Caco-2 (cell line): Measurements from ENCODE around the gene GOLM1. TPM values are rescaled to one million over a fixed set of nuclear protein-coding genes. Genes with fewer than 3 reads are reported as not detected.

Experiments
- BruUV-seq: library from RNA; stranded (reverse); fragments of 400-500 nt; replicated peaks from 2 replicates; lab custom pipeline; 2021; lab: Mats Ljungman, UMichigan
- CTCF ChIA-PET: fragments of 300-600 bp; sonication (Branson Sonifier 250); formaldehyde crosslinking; loops from one replicate; lab custom pipeline; 2022; ENCODE audit warnings: antibody characterized with exemption; lab: Charles Lee
- POLR2A ChIA-PET: fragments of 300-600 bp; sonication (Branson Sonifier 250); formaldehyde crosslinking; loops from one replicate; lab custom pipeline; 2022; ENCODE audit warnings: antibody characterized with exemption; lab: Charles Lee
- DNase-seq, 2 experiments: peaks; one replicate each; pipeline versions ENCODE4 v3.0.0 to v3.0.0-alpha.2; 2020 to 2022
- H3K27me3 ChIP-seq: replicated peaks from 2 replicates; pipeline ENCODE4 v1.6.0; 2011; ENCODE audit warnings: low read length; ENCODE audit not compliant: control insufficient read depth, insufficient read depth
- H3K36me3 ChIP-seq: 2 replicates; pipeline ENCODE4 v1.5.1; 2011; ENCODE audit warnings: low read length; ENCODE audit not compliant: control insufficient read depth, insufficient read depth
- H3K4me1 ChIP-seq: fragments of 250-450 bp; sonication (Bioruptor Pico); 2 replicates; pipeline ENCODE4 v1.5.1; 2020; ENCODE audit warnings: mild to moderate bottlenecking
- H3K4me3 ChIP-seq: 2 replicates; pipeline ENCODE4 v1.5.1; 2011; ENCODE audit warnings: low read depth, mild to moderate bottlenecking, control low read depth, low read length
- H3K9me3 ChIP-seq: fragments of 250-450 bp; sonication (Bioruptor Pico); 2 replicates; pipeline ENCODE4 v1.5.1; 2020; ENCODE audit warnings: mild to moderate bottlenecking, moderate library complexity
- H3K27ac Mint-ChIP-seq: one replicate; pipeline ENCODE4 v1.8.0; 2022; ENCODE audit warnings: mixed read lengths; ENCODE audit not compliant: unreplicated experiment
- H3K27me3 Mint-ChIP-seq: one replicate; pipeline ENCODE4 v1.8.0; 2022; ENCODE audit warnings: mixed read lengths; ENCODE audit not compliant: insufficient read depth, unreplicated experiment
- H3K36me3 Mint-ChIP-seq: one replicate; pipeline ENCODE4 v1.8.0; 2022; ENCODE audit warnings: mild to moderate bottlenecking, mixed read lengths; ENCODE audit not compliant: insufficient read depth, unreplicated experiment
- H3K4me1 Mint-ChIP-seq: one replicate; pipeline ENCODE4 v1.8.0; 2022; ENCODE audit warnings: low read depth, mixed read lengths; ENCODE audit not compliant: unreplicated experiment
- H3K4me3 Mint-ChIP-seq: one replicate; pipeline ENCODE4 v1.8.0; 2022; ENCODE audit warnings: mild to moderate bottlenecking, moderate library complexity, mixed read lengths; ENCODE audit not compliant: unreplicated experiment
- H3K9me3 Mint-ChIP-seq: one replicate; pipeline ENCODE4 v1.8.0; 2022; ENCODE audit warnings: mixed read lengths; ENCODE audit not compliant: unreplicated experiment
- CTCF ChIP-seq, 2 experiments: fragments of 200-600 bp in 1 of 2; IDR thresholded peaks; 1 replicate in 1 of 2; 2 replicates in 1 of 2; pipeline versions ENCODE4 v1.5.1 to v1.8.0; 2011 to 2022; ENCODE audit warnings: antibody characterized with exemption in 1 of 2, control low read depth in 1 of 2, inconsistent platforms in 1 of 2, low read depth in 1 of 2, low read length in 1 of 2, mild to moderate bottlenecking in 1 of 2, moderate library complexity in 1 of 2; ENCODE audit not compliant: insufficient read depth in 1 of 2, severe bottlenecking in 1 of 2, unreplicated experiment in 1 of 2
- intact Hi-C: fragments of 100-400 bp; cut with micrococcal nuclease; formaldehyde crosslinking; loops from one replicate; pipeline ENCODE4 v1.10.0; 2022; ENCODE audit not compliant: unreplicated experiment
- total RNA-seq: library from RNA; stranded (reverse); gene quantifications from 2 replicates; pipeline ENCODE4 v1.2.3, GENCODE V29; 2022

GOLM1 gene
- total RNA-seq, 1 experiment from 2014 or later: 53.6 TPM

- Mint-ChIP-seq H3K4me3 (no peak overlapping the region), H3K4me1 (peaks cover 8% of the 10 kb centered on the region), H3K27me3 (no peaks in the 10 kb centered on the region), H3K27ac (no peak overlapping the region), H3K36me3 (no peaks in the 10 kb centered on the region), H3K9me3 (no peaks in the 10 kb centered on the region)
- Histone ChIP-seq H3K27me3 (no peaks in the 10 kb centered on the region), H3K4me1 (no peaks in the 10 kb centered on the region), H3K36me3 (no peaks in the 10 kb centered on the region; the same call in 1 of the 2 replicates), H3K4me3 (no peak overlapping the region), H3K9me3 (no peaks in the 10 kb centered on the region)
- TF ChIP-seq CTCF (IDR thresholded peaks at IDR 0.05; ENCODE audit: insufficient read depth in 1 of 2, low read depth in 1 of 2, low read length in 1 of 2, severe bottlenecking in 1 of 2, unreplicated experiment in 1 of 2): no peak
- no TSS peak for BruUV-seq
- ChIA-PET POLR2A (no interaction called here), CTCF (interaction anchor here (1.0 kb wide), 1 partner anchor 35 kb away, joined by 3 read pairs; no protein-coding TSS in a partner anchor)
- no peak for DNase-seq
- intact Hi-C loops: no loop called here
Measured at GRCh38 chr9:86079865-86080469, 19.4 kb downstream of the GOLM1 start.

- no peak for DNase-seq
- no peaks in the 10 kb centered on the region for H3K27me3 Mint-ChIP-seq
- no peak for TF ChIP-seq CTCF (IDR thresholded peaks at IDR 0.05; ENCODE audit: insufficient read depth in 1 of 2, low read depth in 1 of 2, low read length in 1 of 2, severe bottlenecking in 1 of 2, unreplicated experiment in 1 of 2)
Measured at GRCh38 chr9:86079421-86079831, 19.9 kb downstream of the GOLM1 start.

GRCh38 chr9:86078731-86079130 is 20.6 kb downstream of the GOLM1 start:
- no peaks in the 10 kb centered on the region for H3K27me3 Mint-ChIP-seq
- H3K4me3 Mint-ChIP-seq: no peak overlapping the region
- Histone ChIP-seq H3K9me3 (no peaks in the 10 kb centered on the region), H3K4me3 (no peak overlapping the region), H3K27me3 (no peaks in the 10 kb centered on the region), H3K36me3 (no peaks in the 10 kb centered on the region; the same call in 1 of the 2 replicates), H3K4me1 (no peaks in the 10 kb centered on the region)
- no peaks in the 10 kb centered on the region for H3K9me3 Mint-ChIP-seq
- BruUV-seq: no TSS peak
- DNase-seq: no peak
- no peak overlapping the region for H3K27ac Mint-ChIP-seq
- intact Hi-C loops: no loop called here
- H3K36me3 Mint-ChIP-seq: no peaks in the 10 kb centered on the region
- TF ChIP-seq CTCF (IDR thresholded peaks at IDR 0.05; ENCODE audit: insufficient read depth in 1 of 2, low read depth in 1 of 2, low read length in 1 of 2, severe bottlenecking in 1 of 2, unreplicated experiment in 1 of 2): no peak
- POLR2A ChIA-PET: no interaction called here
- peaks cover 8% of the 10 kb centered on the region for H3K4me1 Mint-ChIP-seq
- CTCF ChIA-PET: interaction anchor here (1.0 kb wide), 1 partner anchor 34 kb away, joined by 3 read pairs; no protein-coding TSS in a partner anchor

More at GRCh38 chr9:86079421-86079831, 19.9 kb downstream of the GOLM1 start:
- no TSS peak for BruUV-seq
- H3K27me3 ChIP-seq: no peaks in the 10 kb centered on the region
- ChIA-PET POLR2A (no interaction called here), CTCF (interaction anchor here (1.0 kb wide), 1 partner anchor 35 kb away, joined by 3 read pairs; no protein-coding TSS in a partner anchor)
- Mint-ChIP-seq H3K4me3 (no peak overlapping the region), H3K4me1 (peaks cover 8% of the 10 kb centered on the region), H3K9me3 (no peaks in the 10 kb centered on the region), H3K36me3 (no peaks in the 10 kb centered on the region), H3K27ac (no peak overlapping the region)
- intact Hi-C loops: no loop called here
- no peaks in the 10 kb centered on the region for H3K9me3 ChIP-seq
- no peaks in the 10 kb centered on the region; the same call in 1 of the 2 replicates for H3K36me3 ChIP-seq
- no peaks in the 10 kb centered on the region for H3K4me1 ChIP-seq
- no peak overlapping the region for H3K4me3 ChIP-seq
